Cardiac muscle cell (in vitro differentiated cells and primary cell): ENCODE data around the gene SRRT. TPM values are rescaled to one million over a fixed set of nuclear protein-coding genes. Genes with fewer than 3 reads are reported as not detected.
"Not testable (repeated sequence)": the region's sequence is repeated elsewhere in the genome, so short reads cannot be mapped to it uniquely, and the experiment has no call there.

ENCODE experiments used
- DNase-seq, 2 donors: peaks; one replicate each; pipeline versions ENCODE4 v3.0.0 to v3.0.0-alpha.2; 2010 to 2017; ENCODE audit warnings: low read depth in 1 of 2, low spot score in 1 of 2
- H3K27ac ChIP-seq: fragments of 200-600 bp; sonication (generic); 2 replicates; pipeline ENCODE4 v1.5.1; 2016
- H3K27me3 ChIP-seq: fragments of 200-600 bp; sonication (generic); 2 replicates; pipeline ENCODE4 v1.6.0; 2016; ENCODE audit warnings: control low read depth
- H3K36me3 ChIP-seq: fragments of 200-600 bp; sonication (generic); 2 replicates; pipeline ENCODE4 v1.5.1; 2016; ENCODE audit warnings: control low read depth
- H3K4me1 ChIP-seq: fragments of 200-600 bp; sonication (generic); 2 replicates; pipeline ENCODE4 v1.8.1; 2017; ENCODE audit warnings: low read depth, mild to moderate bottlenecking, mixed run types
- H3K4me3 ChIP-seq: fragments of 200-600 bp; sonication (generic); 2 replicates; pipeline ENCODE4 v1.5.1; 2016; ENCODE audit warnings: mild to moderate bottlenecking
- H3K9me3 ChIP-seq: fragments of 200-600 bp; sonication (generic); 2 replicates; pipeline ENCODE4 v1.5.1; 2017; ENCODE audit warnings: low read depth, mild to moderate bottlenecking, control low read depth
- polyA plus RNA-seq: library from polyadenylated mRNA; unstranded; fragments of >200 nt; fragmentation: Nextera tagmentation; extraction: Ambion mirVana; gene quantifications from 2 replicates; pipeline ENCODE4 v1.2.1, GENCODE V29; 2016
- total RNA-seq: library from RNA; depleted of rRNA; stranded (reverse); fragments of >200 nt; gene quantifications from 2 replicates; pipeline ENCODE4 v1.2.3, GENCODE V29; 2016
- TF ChIP-seq, protein P1 (sequence below): IDR thresholded peaks from 2 replicates; pipeline ENCODE4 v1.5.1; 2012; ENCODE audit warnings: low read depth, mild to moderate bottlenecking, low read length

Gene SRRT
- total and polyA plus RNA-seq, 2 experiments from 2014 or later: 78.6 to 148 TPM

DNA sequence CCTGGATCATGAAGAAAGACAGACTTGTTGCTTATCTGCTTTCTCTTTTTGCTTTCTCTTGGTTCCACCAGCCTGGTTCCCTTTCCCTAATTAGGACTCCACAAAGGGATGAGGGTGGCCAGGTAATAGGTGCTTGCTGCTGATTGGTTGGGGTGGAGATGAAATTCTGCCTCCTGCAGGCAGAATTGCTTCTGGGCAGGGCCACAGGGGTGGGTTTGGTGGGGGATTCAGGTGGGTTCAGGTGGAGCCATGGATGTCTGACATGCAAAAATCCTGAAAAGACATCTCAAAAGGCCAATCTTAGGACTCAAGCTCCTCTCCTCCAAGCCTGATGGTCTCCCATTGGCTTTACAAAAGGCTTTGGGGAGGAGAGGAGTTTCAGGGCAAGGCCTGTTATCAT lies 46.1 kb downstream of the SRRT start:
- no peaks in the 10 kb centered on the region for H3K36me3 ChIP-seq
- H3K27me3 ChIP-seq: no peaks in the 10 kb centered on the region
- no peaks in the 10 kb centered on the region for H3K9me3 ChIP-seq
- no peak overlapping the region for H3K27ac ChIP-seq
- H3K4me1 ChIP-seq: no peaks in the 10 kb centered on the region
- TF ChIP-seq, protein P1, sequence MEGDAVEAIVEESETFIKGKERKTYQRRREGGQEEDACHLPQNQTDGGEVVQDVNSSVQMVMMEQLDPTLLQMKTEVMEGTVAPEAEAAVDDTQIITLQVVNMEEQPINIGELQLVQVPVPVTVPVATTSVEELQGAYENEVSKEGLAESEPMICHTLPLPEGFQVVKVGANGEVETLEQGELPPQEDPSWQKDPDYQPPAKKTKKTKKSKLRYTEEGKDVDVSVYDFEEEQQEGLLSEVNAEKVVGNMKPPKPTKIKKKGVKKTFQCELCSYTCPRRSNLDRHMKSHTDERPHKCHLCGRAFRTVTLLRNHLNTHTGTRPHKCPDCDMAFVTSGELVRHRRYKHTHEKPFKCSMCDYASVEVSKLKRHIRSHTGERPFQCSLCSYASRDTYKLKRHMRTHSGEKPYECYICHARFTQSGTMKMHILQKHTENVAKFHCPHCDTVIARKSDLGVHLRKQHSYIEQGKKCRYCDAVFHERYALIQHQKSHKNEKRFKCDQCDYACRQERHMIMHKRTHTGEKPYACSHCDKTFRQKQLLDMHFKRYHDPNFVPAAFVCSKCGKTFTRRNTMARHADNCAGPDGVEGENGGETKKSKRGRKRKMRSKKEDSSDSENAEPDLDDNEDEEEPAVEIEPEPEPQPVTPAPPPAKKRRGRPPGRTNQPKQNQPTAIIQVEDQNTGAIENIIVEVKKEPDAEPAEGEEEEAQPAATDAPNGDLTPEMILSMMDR: no peak
- no peak overlapping the region for H3K4me3 ChIP-seq
- no peak for DNase-seq

- H3K27me3 ChIP-seq, H3K36me3 ChIP-seq, H3K9me3 ChIP-seq, H3K27ac ChIP-seq, H3K4me3 ChIP-seq, DNase-seq, H3K4me1 ChIP-seq: not testable (repeated sequence)
Observed at GRCh38 chr7:100923616-100924015, 48.7 kb downstream of the SRRT start.

DNA sequence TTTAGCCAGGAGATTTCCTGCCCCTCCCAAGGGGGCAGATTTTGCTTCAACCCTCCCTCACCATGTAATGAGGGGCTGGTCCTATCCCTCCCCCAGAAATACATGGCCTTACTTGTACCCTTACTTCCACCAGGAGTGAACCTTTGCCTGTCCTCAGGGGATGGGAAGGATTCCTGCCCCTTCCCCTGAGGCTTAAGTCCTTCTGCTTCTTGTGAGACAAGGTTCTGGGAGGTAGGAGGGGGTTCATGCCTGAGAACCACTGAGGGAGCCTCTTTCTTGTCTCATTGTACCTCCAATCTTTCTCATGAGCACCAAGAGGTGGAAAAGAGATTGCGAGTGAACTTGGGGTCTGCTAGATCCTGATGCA lies 54.9 kb downstream of the SRRT start:
- Histone ChIP-seq H3K4me3 (no peak overlapping the region), H3K27ac (no peak overlapping the region), H3K4me1 (no peaks in the 10 kb centered on the region), H3K36me3 (no peaks in the 10 kb centered on the region), H3K9me3 (no peaks in the 10 kb centered on the region), H3K27me3 (no peaks in the 10 kb centered on the region)
- DNase-seq: no peak
- TF ChIP-seq, protein P1: no peak

GRCh38 chr7:100933734-100934133 lies 58.8 kb downstream of the SRRT start:
- H3K4me3 ChIP-seq: no peak overlapping the region
- DNase-seq: no peak
- H3K27me3 ChIP-seq: no peaks in the 10 kb centered on the region
- no peak overlapping the region for H3K27ac ChIP-seq
- TF ChIP-seq, protein P1: no peak
- H3K4me1 ChIP-seq: no peaks in the 10 kb centered on the region
- no peaks in the 10 kb centered on the region for H3K36me3 ChIP-seq
- H3K9me3 ChIP-seq: no peaks in the 10 kb centered on the region

GRCh38 chr7:100935381-100935780 lies 60.5 kb downstream of the SRRT start:
- H3K4me3 ChIP-seq, H3K36me3 ChIP-seq, H3K27ac ChIP-seq, DNase-seq, H3K27me3 ChIP-seq, H3K4me1 ChIP-seq, H3K9me3 ChIP-seq: not testable (repeated sequence)

DNA sequence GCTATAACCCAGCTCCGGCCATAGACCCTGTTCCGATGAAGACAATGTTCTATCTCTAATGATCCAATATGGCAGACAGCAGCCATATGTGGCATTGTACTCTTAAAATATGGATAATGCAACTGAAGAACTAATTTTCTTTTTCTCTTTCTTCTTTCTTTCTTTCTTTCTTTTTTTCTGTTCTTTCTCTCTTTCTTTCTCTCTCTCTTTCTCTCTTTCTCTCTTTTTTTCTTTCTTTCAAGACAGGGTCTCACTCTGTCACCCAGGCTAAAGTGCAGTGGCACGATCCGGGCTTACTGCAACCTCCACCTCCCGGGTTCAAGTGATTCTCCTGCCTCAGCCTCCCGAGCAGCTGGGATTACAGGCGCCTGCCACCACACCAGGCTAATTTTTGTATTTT lies 61.3 kb downstream of the SRRT start:
- DNase-seq, H3K4me3 ChIP-seq, H3K36me3 ChIP-seq, H3K27me3 ChIP-seq, H3K9me3 ChIP-seq, H3K4me1 ChIP-seq, H3K27ac ChIP-seq: not testable (repeated sequence)

Other genes starting within 250 kb of the SRRT start
- 0.89 and 2.5 TPM in 2 replicates for gene TFR2, start 233.6 kb upstream of the SRRT start, total RNA-seq
- 0.39 TPM in 1 of 2 replicates, not detected in the other for gene TFR2, start 233.6 kb upstream of the SRRT start, polyA plus RNA-seq
- not detected in 2 replicates for gene ACTL6B, start 218.7 kb upstream of the SRRT start, total RNA-seq
- gene ACTL6B, start 218.7 kb upstream of the SRRT start, polyA plus RNA-seq: not detected in 2 replicates
- gene GNB2, start 201.4 kb upstream of the SRRT start, total RNA-seq: 233 and 234 TPM in 2 replicates
- gene GNB2, start 201.4 kb upstream of the SRRT start, polyA plus RNA-seq: 241 and 286 TPM in 2 replicates
- gene GIGYF1, start 180.9 kb upstream of the SRRT start, total RNA-seq: 31.9 and 53.2 TPM in 2 replicates
- gene GIGYF1, start 180.9 kb upstream of the SRRT start, polyA plus RNA-seq: 14.0 and 20.1 TPM in 2 replicates
- 30.6 and 45.7 TPM in 2 replicates for gene POP7, start 169.0 kb upstream of the SRRT start, total RNA-seq
- gene POP7, start 169.0 kb upstream of the SRRT start, polyA plus RNA-seq: 40.2 and 68.3 TPM in 2 replicates
- 0.60 TPM in 1 of 2 replicates, not detected in the other for gene EPO, start 154.6 kb upstream of the SRRT start, total RNA-seq
- 0.34 and 0.46 TPM in 2 replicates for gene EPO, start 154.6 kb upstream of the SRRT start, polyA plus RNA-seq
- gene ZAN, start 141.5 kb upstream of the SRRT start, total RNA-seq: not detected in 2 replicates
- not detected in 2 replicates for gene ZAN, start 141.5 kb upstream of the SRRT start, polyA plus RNA-seq
- 48.9 and 53.6 TPM in 2 replicates for gene EPHB4, start 47.6 kb upstream of the SRRT start, total RNA-seq
- 29.5 and 33.4 TPM in 2 replicates for gene EPHB4, start 47.6 kb upstream of the SRRT start, polyA plus RNA-seq
- gene SLC12A9, start 22.4 kb upstream of the SRRT start, total RNA-seq: 18.3 and 19.5 TPM in 2 replicates
- 12.5 and 14.6 TPM in 2 replicates for gene SLC12A9, start 22.4 kb upstream of the SRRT start, polyA plus RNA-seq
- 51.9 and 60.1 TPM in 2 replicates for gene TRIP6, start 7.7 kb upstream of the SRRT start, total RNA-seq
- gene TRIP6, start 7.7 kb upstream of the SRRT start, polyA plus RNA-seq: 50.2 and 62.2 TPM in 2 replicates
- 16.0 and 19.0 TPM in 2 replicates for gene UFSP1, start 14.6 kb downstream of the SRRT start, total RNA-seq
- 3.9 and 9.9 TPM in 2 replicates for gene UFSP1, start 14.6 kb downstream of the SRRT start, polyA plus RNA-seq
- gene ACHE, start 20.8 kb downstream of the SRRT start, total RNA-seq: 25.6 TPM in 2 replicates
- 42.0 and 42.7 TPM in 2 replicates for gene ACHE, start 20.8 kb downstream of the SRRT start, polyA plus RNA-seq
- not detected in 2 replicates for gene MUC3A, start 74.4 kb downstream of the SRRT start, total RNA-seq
- gene MUC3A, start 74.4 kb downstream of the SRRT start, polyA plus RNA-seq: 0.29 TPM in 1 of 2 replicates, not detected in the other
- 2.4 TPM in 1 of 2 replicates, not detected in the other for gene MUC12, start 94.5 kb downstream of the SRRT start, total RNA-seq
- gene MUC12, start 94.5 kb downstream of the SRRT start, polyA plus RNA-seq: not detected in 2 replicates
- not detected in 2 replicates for gene MUC17, start 145.0 kb downstream of the SRRT start, total RNA-seq
- gene MUC17, start 145.0 kb downstream of the SRRT start, polyA plus RNA-seq: not detected in 2 replicates
- gene TRIM56, start 210.4 kb downstream of the SRRT start, total RNA-seq: 5.7 and 12.9 TPM in 2 replicates
- 11.6 and 18.5 TPM in 2 replicates for gene TRIM56, start 210.4 kb downstream of the SRRT start, polyA plus RNA-seq